ENCODE measurements around the gene TACC3.

- TF ChIP-seq CTCF (IDR thresholded peaks at IDR 0.05) (no peak), POLR2A (IDR thresholded peaks at IDR 0.05) (no peak)
These were observed 17.5 kb upstream of the TACC3 start for GRCh38 chr4:1703867-1704266.
